CD4-positive, alpha-beta T cell (primary cell): ENCODE measurements around the gene RFC2. TPM values are rescaled to one million over a fixed set of nuclear protein-coding genes. Genes with fewer than 3 reads are reported as not detected.

Experiments used
- ATAC-seq: fragments of 200-7000 bp; cut with Tn5 transposase; one replicate; pipeline ENCODE4 v1.10.0; 2022; ENCODE audit warnings: mild to moderate bottlenecking; ENCODE audit not compliant: poor library complexity
- CTCF ChIA-PET: fragments of 350-600 bp; sonication (Branson Sonifier 250); formaldehyde crosslinking; loops from one replicate; lab custom pipeline; 2021; ENCODE audit warnings: antibody characterized with exemption, inconsistent platforms; lab: Charles Lee
- POLR2A ChIA-PET: fragments of 350-600 bp; sonication (Branson Sonifier 250); formaldehyde crosslinking; loops from one replicate; lab custom pipeline; 2021; ENCODE audit warnings: antibody characterized with exemption, inconsistent platforms; lab: Charles Lee
- DNase-seq, 14 experiments: peaks; one replicate each; pipeline ENCODE4 v3.0.0-alpha.2; 2013 to 2020; ENCODE audit warnings: mixed read lengths in 2 of 14
- H3K27ac ChIP-seq, 2 donors: one replicate each; pipeline versions ENCODE4 v1.5.1 to v1.7.0; 2013; ENCODE audit warnings: low read length in 2 of 2, low read depth in 1 of 2, mild to moderate bottlenecking in 1 of 2
- H3K27me3 ChIP-seq, 2 experiments: 1 replicate in 1 of 2; 2 replicates in 1 of 2; pipeline versions ENCODE4 v1.6.1 to v1.7.0; 2013; ENCODE audit warnings: low read length in 2 of 2, control low read depth in 1 of 2, mild to moderate bottlenecking in 1 of 2, moderate library complexity in 1 of 2; ENCODE audit not compliant: insufficient read depth in 2 of 2, control insufficient read depth in 1 of 2
- H3K36me3 ChIP-seq: one replicate; pipeline ENCODE4 v1.6.1; 2013; ENCODE audit warnings: low read length, control low read depth; ENCODE audit not compliant: insufficient read depth
- H3K4me1 ChIP-seq: one replicate; pipeline ENCODE4 v1.6.1; 2013; ENCODE audit warnings: low read length, control low read depth; ENCODE audit not compliant: insufficient read depth
- H3K4me3 ChIP-seq: one replicate; pipeline ENCODE4 v1.5.1; 2013; ENCODE audit warnings: mild to moderate bottlenecking, low read length, moderate library complexity
- H3K9me3 ChIP-seq, 2 experiments: 1 replicate in 1 of 2; 2 replicates in 1 of 2; pipeline versions ENCODE4 v1.6.1 to v1.7.0; 2013; ENCODE audit warnings: low read length in 2 of 2, mild to moderate bottlenecking in 2 of 2, control low read depth in 1 of 2, moderate library complexity in 1 of 2; ENCODE audit not compliant: control insufficient read depth in 1 of 2, insufficient read depth in 1 of 2
- H3K27ac Mint-ChIP-seq: one replicate; pipeline ENCODE4 v1.8.0; 2020; ENCODE audit warnings: mixed read lengths
- H3K27me3 Mint-ChIP-seq: one replicate; pipeline ENCODE4 v1.8.0; 2021; ENCODE audit warnings: mixed read lengths
- H3K36me3 Mint-ChIP-seq: one replicate; pipeline ENCODE4 v1.8.0; 2021; ENCODE audit warnings: low read depth, mixed read lengths
- H3K4me1 Mint-ChIP-seq: one replicate; pipeline ENCODE4 v1.8.0; 2021; ENCODE audit warnings: low read depth, mixed read lengths
- H3K4me3 Mint-ChIP-seq: one replicate; pipeline ENCODE4 v1.8.0; 2020; ENCODE audit warnings: mild to moderate bottlenecking, mixed read lengths
- H3K9me3 Mint-ChIP-seq: one replicate; pipeline ENCODE4 v1.8.0; 2020; ENCODE audit warnings: mixed read lengths
- intact Hi-C, 2 experiments: fragments of 100-400 bp; cut with DNase I in 1 of 2; cut with micrococcal nuclease in 1 of 2; formaldehyde crosslinking; loops; one replicate each; pipeline versions ENCODE4 v1.15.1 to v1.9.0; 2023 to 2025; cut with DNase I, micrococcal nuclease
- microRNA-seq: library from miRNA; unstranded; fragments of <30 nt; microRNA quantifications from one replicate; pipeline ENCODE4 v1.2.0, GENCODE V29; 2021; ENCODE audit warnings: borderline microRNAs expressed, borderline replicate concordance
- total RNA-seq, 174 experiments: library from RNA in 2 of 174; stranded (reverse) in 2 of 174; gene quantifications; one replicate each; pipeline ENCODE4 v1.2.3 and lab custom pipeline; 2021 to 2026
- TF ChIP-seq, protein P1 (sequence below): fragments of 200-600 bp; IDR thresholded peaks from one replicate; pipeline ENCODE4 v1.8.0; 2022; ENCODE audit warnings: antibody characterized with exemption, mild to moderate bottlenecking

The RFC2 gene
- total RNA-seq, 2 experiments from 2014 or later: 8.5 to 9.6 TPM

DNA sequence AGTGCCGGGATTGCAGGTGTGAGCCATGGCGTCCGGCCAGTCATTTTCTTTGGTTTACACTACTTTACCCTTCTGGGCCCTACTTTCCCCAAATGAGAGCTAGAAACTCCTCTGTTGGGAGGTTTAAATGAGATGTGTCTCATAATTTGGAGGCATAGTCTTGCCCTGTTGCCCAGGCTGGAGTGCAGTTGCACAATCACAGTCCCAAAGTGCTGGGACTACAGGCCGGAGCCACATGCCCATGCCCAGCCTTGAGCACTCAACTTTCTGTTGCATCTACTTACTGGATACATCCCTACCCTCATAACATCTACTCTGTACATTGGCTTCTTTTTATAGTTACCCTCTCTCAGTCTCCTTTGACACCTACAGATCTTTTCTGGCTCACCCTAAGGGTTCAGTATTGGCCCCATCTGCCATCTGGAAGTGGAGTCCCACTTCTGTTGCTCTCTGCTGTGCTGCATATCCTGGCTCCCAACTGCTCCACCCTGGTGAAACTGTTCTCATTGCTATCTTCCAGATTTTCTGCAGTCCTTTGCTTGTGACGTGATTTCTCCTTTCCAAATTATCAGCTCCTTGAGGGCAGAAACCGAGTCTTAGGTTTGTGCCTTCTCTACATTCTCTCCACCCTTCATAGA lies 71.6 kb downstream of the RFC2 start:
- ATAC-seq (no peak), DNase-seq (no peak)
- TF ChIP-seq, protein P1, sequence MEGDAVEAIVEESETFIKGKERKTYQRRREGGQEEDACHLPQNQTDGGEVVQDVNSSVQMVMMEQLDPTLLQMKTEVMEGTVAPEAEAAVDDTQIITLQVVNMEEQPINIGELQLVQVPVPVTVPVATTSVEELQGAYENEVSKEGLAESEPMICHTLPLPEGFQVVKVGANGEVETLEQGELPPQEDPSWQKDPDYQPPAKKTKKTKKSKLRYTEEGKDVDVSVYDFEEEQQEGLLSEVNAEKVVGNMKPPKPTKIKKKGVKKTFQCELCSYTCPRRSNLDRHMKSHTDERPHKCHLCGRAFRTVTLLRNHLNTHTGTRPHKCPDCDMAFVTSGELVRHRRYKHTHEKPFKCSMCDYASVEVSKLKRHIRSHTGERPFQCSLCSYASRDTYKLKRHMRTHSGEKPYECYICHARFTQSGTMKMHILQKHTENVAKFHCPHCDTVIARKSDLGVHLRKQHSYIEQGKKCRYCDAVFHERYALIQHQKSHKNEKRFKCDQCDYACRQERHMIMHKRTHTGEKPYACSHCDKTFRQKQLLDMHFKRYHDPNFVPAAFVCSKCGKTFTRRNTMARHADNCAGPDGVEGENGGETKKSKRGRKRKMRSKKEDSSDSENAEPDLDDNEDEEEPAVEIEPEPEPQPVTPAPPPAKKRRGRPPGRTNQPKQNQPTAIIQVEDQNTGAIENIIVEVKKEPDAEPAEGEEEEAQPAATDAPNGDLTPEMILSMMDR: no peak
- H3K4me3 Mint-ChIP-seq: peak overlapping the region; percentile 32
- Histone ChIP-seq H3K27ac (no peak overlapping the region), H3K9me3 (no peaks in the 10 kb centered on the region), H3K36me3 (peaks cover 53% of the 10 kb centered on the region), H3K4me1 (peaks cover 86% of the 10 kb centered on the region), H3K4me3 (no peak overlapping the region), H3K27me3 (no peaks in the 10 kb centered on the region)
- H3K36me3 Mint-ChIP-seq: peaks cover 91% of the 10 kb centered on the region
- CTCF ChIA-PET: interaction anchor here (2.0 kb wide), 2 partner anchors 24 to 115 kb away, joined by 8 to 16 read pairs; no protein-coding TSS in a partner anchor
- H3K9me3 Mint-ChIP-seq: no peaks in the 10 kb centered on the region
- H3K27ac Mint-ChIP-seq: peak overlapping the region; percentile 18
- H3K27me3 Mint-ChIP-seq: no peaks in the 10 kb centered on the region
- POLR2A ChIA-PET: interaction anchor here (2.8 kb wide), 1 partner anchor 8 kb away, joined by 20 read pairs; the partner anchor contains the start of gene EIF4H
- intact Hi-C loops: loop anchor here (5.0 kb wide), 1 partner anchor 115 kb away; no protein-coding TSS in a partner anchor
- H3K4me1 Mint-ChIP-seq: peaks cover 98% of the 10 kb centered on the region

DNA sequence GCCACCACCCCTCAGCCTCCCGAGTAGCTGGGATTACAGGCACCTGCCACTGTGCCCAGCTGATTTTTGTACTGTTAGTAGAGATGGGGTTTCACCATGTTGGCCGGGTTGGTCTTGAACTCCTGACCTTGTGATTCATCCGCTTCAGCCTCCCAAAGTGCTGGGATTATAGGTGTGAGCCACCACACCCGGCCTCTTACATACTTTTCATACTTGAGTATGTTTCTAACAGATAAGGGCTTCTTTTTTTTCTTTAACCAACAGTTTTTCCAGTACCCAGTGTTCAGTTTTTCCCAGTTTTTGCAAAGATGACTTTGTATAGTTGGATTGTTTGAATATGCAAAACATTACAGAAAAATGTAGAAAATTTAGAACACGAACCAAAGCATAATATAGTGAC lies 72.4 kb downstream of the RFC2 start:
- Mint-ChIP-seq H3K4me1 (peaks cover 97% of the 10 kb centered on the region), H3K9me3 (no peaks in the 10 kb centered on the region), H3K4me3 (peak overlapping the region; percentile 25), H3K27ac (no peak overlapping the region), H3K27me3 (no peaks in the 10 kb centered on the region), H3K36me3 (peaks cover 89% of the 10 kb centered on the region)
- H3K4me3 ChIP-seq: no peak overlapping the region
- ChIA-PET POLR2A (no interaction called here), CTCF (interaction anchor here (2.0 kb wide), 1 partner anchor 25 kb away, joined by 8 read pairs; no protein-coding TSS in a partner anchor)
- TF ChIP-seq, protein P1: no peak
- H3K27me3 ChIP-seq: no peaks in the 10 kb centered on the region
- H3K9me3 ChIP-seq: no peaks in the 10 kb centered on the region
- ATAC-seq: no peak
- peaks cover 53% of the 10 kb centered on the region for H3K36me3 ChIP-seq
- intact Hi-C loops: loop anchor here (5.0 kb wide), 1 partner anchor 115 kb away; no protein-coding TSS in a partner anchor
- H3K27ac ChIP-seq: no peak overlapping the region
- DNase-seq: no peak
- peaks cover 87% of the 10 kb centered on the region for H3K4me1 ChIP-seq

Small RNA genes within 50 kb of the gene (microRNA-seq; reads per million reads assigned to microRNA genes)
- gene MIR590: 2,104 reads per million, percentile 90 among the genes with 10 or more reads in this experiment

Other genes starting within 250 kb of the RFC2 start
- not detected for gene ELN, start 226.2 kb downstream of the RFC2 start, total RNA-seq
- 1 to 10 TPM; 7.8 to 8.2 TPM for gene LIMK1, start 170.6 kb downstream of the RFC2 start, total RNA-seq
- 100 to 1,000 TPM; 311 to 316 TPM for gene EIF4H, start 80.0 kb downstream of the RFC2 start, total RNA-seq
- 1 to 10 TPM; 1.7 to 2.4 TPM for gene LAT2, start 44.4 kb downstream of the RFC2 start, total RNA-seq
- gene CLIP2, start 35.0 kb upstream of the RFC2 start, total RNA-seq: 1 to 10 TPM; 2.4 to 2.7 TPM
- 1 to 10 TPM in 1 of 2 experiments, under 1 TPM in 1; 0.74 to 1.2 TPM for gene GTF2IRD1, start 199.5 kb upstream of the RFC2 start, total RNA-seq